Activated T-helper 2 cell treated with anti-CD3 and anti-CD28 coated beads, Interferon-gamma antibody, Interleukin-2, Interleukin-4, amounts not matched to agents 10 μg/mL and 5 μg/mL and 100 μg/mL, durations not matched to agents 14 hours and 24 hours and 36 hours (primary cell): ENCODE measurements around the gene ATPAF2. TPM values are rescaled to one million over a fixed set of nuclear protein-coding genes. Genes with fewer than 3 reads are reported as not detected.

ENCODE experiments used
- DNase-seq: peaks from one replicate; pipeline ENCODE4 v3.0.0; 2021; ENCODE audit warnings: low spot score
- H3K27ac Mint-ChIP-seq: one replicate; pipeline ENCODE4 v1.8.0; 2021; ENCODE audit warnings: mixed read lengths
- H3K27me3 Mint-ChIP-seq: one replicate; pipeline ENCODE4 v1.8.0; 2021; ENCODE audit warnings: low read depth, mixed read lengths
- H3K36me3 Mint-ChIP-seq: one replicate; pipeline ENCODE4 v1.8.0; 2021; ENCODE audit warnings: low read depth, mixed read lengths
- H3K4me1 Mint-ChIP-seq: one replicate; pipeline ENCODE4 v1.8.0; 2021; ENCODE audit warnings: low read depth, mixed read lengths
- H3K4me3 Mint-ChIP-seq: one replicate; pipeline ENCODE4 v1.8.0; 2021; ENCODE audit warnings: low read depth, mild to moderate bottlenecking, moderate library complexity, mixed read lengths
- H3K9me3 Mint-ChIP-seq: one replicate; pipeline ENCODE4 v1.8.0; 2021; ENCODE audit warnings: mixed read lengths
- intact Hi-C: fragments of 100-400 bp; cut with micrococcal nuclease; formaldehyde crosslinking; loops from one replicate; pipeline ENCODE4 v1.15.1; 2023
- total RNA-seq: library from RNA; stranded (reverse); gene quantifications from 2 replicates; pipeline ENCODE4 v1.2.3, GENCODE V29; 2022

ATPAF2 gene
- 29.9 and 31.3 TPM in 2 replicates for total RNA-seq

- H3K9me3 Mint-ChIP-seq: no peaks in the 10 kb centered on the region
- peak; percentile 100 for DNase-seq
- H3K36me3 Mint-ChIP-seq: peaks cover 10% of the 10 kb centered on the region
- intact Hi-C loops: loop anchor here (1.0 to 10.0 kb wide), 6 partner anchors 67 to 448 kb away; partner anchors contain the start of genes ALKBH5, DRC3, PEMT and TOM1L2
- peaks cover 34% of the 10 kb centered on the region for H3K4me1 Mint-ChIP-seq
- peak within 1 kb of the TSS; percentile 87 for H3K27ac Mint-ChIP-seq
- H3K4me3 Mint-ChIP-seq: peak within 1 kb of the TSS; percentile 92
- H3K27me3 Mint-ChIP-seq: no peaks in the 10 kb centered on the region
Observed at GRCh38 chr17:18038861-18039534, at the start of gene ATPAF2, which contains the start of gene GID4. TSS of gene ATPAF2 (minus strand) at chr17:18039168. CDS start at chr17:18039013, 155 bp downstream. TSS of gene GID4 (plus strand) at chr17:18039408. CDS start at chr17:18039465, 57 bp downstream.

- DNase-seq: peak; percentile 85
- Mint-ChIP-seq H3K27ac (peak within 1 kb of the TSS; percentile 97), H3K4me3 (peak within 1 kb of the TSS; percentile 100), H3K27me3 (no peaks in the 10 kb centered on the region), H3K36me3 (peaks cover 18% of the 10 kb centered on the region), H3K4me1 (peaks cover 17% of the 10 kb centered on the region), H3K9me3 (no peaks in the 10 kb centered on the region)
- intact Hi-C loops: loop anchor here (5.0 kb wide), 2 partner anchors 46 to 94 kb away; partner anchors contain the start of gene ALKBH5
Observed at GRCh38 chr17:18087610-18088491, 48.9 kb upstream of the ATPAF2 start, which contains the start of gene DRG2. TSS of gene DRG2 (plus strand) at chr17:18087948. CDS start at chr17:18088024, 76 bp downstream.

GRCh38 chr17:18084256-18084655, 45.3 kb upstream of the ATPAF2 start:
- Mint-ChIP-seq H3K9me3 (no peaks in the 10 kb centered on the region), H3K4me3 (no peak overlapping the region), H3K4me1 (peaks cover 11% of the 10 kb centered on the region), H3K27me3 (peaks cover under 1% of the 10 kb centered on the region), H3K27ac (no peak overlapping the region), H3K36me3 (peaks cover 8% of the 10 kb centered on the region)
- no peak for DNase-seq
- intact Hi-C loops: no loop called here

GRCh38 chr17:18079543-18079942, 40.6 kb upstream of the ATPAF2 start:
- Mint-ChIP-seq H3K4me3 (no peak overlapping the region), H3K9me3 (no peaks in the 10 kb centered on the region)
- intact Hi-C loops: no loop called here

GRCh38 chr17:18076936-18077335, 38.0 kb upstream of the ATPAF2 start:
- Mint-ChIP-seq H3K27ac (no peak overlapping the region), H3K9me3 (no peaks in the 10 kb centered on the region), H3K27me3 (peaks cover 11% of the 10 kb centered on the region), H3K4me3 (no peak overlapping the region), H3K4me1 (peaks cover under 1% of the 10 kb centered on the region), H3K36me3 (no peaks in the 10 kb centered on the region)
- intact Hi-C loops: no loop called here
- DNase-seq: no peak

More at GRCh38 chr17:18079543-18079942, 40.6 kb upstream of the ATPAF2 start:
- peaks cover 9% of the 10 kb centered on the region for H3K27me3 Mint-ChIP-seq
- H3K36me3 Mint-ChIP-seq: no peaks in the 10 kb centered on the region
- no peaks in the 10 kb centered on the region for H3K4me1 Mint-ChIP-seq
- no peak overlapping the region for H3K27ac Mint-ChIP-seq
- DNase-seq: no peak

GRCh38 chr17:18074566-18075272, 35.8 kb upstream of the ATPAF2 start:
- Mint-ChIP-seq H3K4me3 (no peak overlapping the region), H3K4me1 (peaks cover 13% of the 10 kb centered on the region), H3K27me3 (peaks cover 15% of the 10 kb centered on the region), H3K27ac (no peak overlapping the region), H3K9me3 (no peaks in the 10 kb centered on the region), H3K36me3 (no peaks in the 10 kb centered on the region)
- intact Hi-C loops: no loop called here
- no peak for DNase-seq

GRCh38 chr17:18071751-18072150, 32.8 kb upstream of the ATPAF2 start:
- Mint-ChIP-seq H3K4me1 (peaks cover 13% of the 10 kb centered on the region), H3K36me3 (no peaks in the 10 kb centered on the region), H3K4me3 (no peak overlapping the region), H3K9me3 (no peaks in the 10 kb centered on the region), H3K27me3 (peaks cover 12% of the 10 kb centered on the region), H3K27ac (no peak overlapping the region)
- DNase-seq: no peak
- intact Hi-C loops: no loop called here

GRCh38 chr17:18070861-18071340, 31.9 kb upstream of the ATPAF2 start:
- Mint-ChIP-seq H3K4me3 (no peak overlapping the region), H3K27ac (no peak overlapping the region), H3K27me3 (peaks cover 12% of the 10 kb centered on the region), H3K36me3 (no peaks in the 10 kb centered on the region), H3K9me3 (no peaks in the 10 kb centered on the region), H3K4me1 (peaks cover 13% of the 10 kb centered on the region)
- no peak for DNase-seq
- intact Hi-C loops: no loop called here

GRCh38 chr17:18069101-18069500, 30.1 kb upstream of the ATPAF2 start:
- H3K27me3 Mint-ChIP-seq: peaks cover 4% of the 10 kb centered on the region
- H3K27ac Mint-ChIP-seq: no peak overlapping the region
- H3K9me3 Mint-ChIP-seq: no peaks in the 10 kb centered on the region
- DNase-seq: no peak
- no peak overlapping the region for H3K4me3 Mint-ChIP-seq
- H3K4me1 Mint-ChIP-seq: peaks cover 13% of the 10 kb centered on the region
- H3K36me3 Mint-ChIP-seq: peaks cover 11% of the 10 kb centered on the region
- intact Hi-C loops: no loop called here

- Mint-ChIP-seq H3K36me3 (peaks cover 17% of the 10 kb centered on the region), H3K27me3 (peaks cover 4% of the 10 kb centered on the region), H3K4me3 (no peak overlapping the region), H3K27ac (no peak overlapping the region), H3K9me3 (no peaks in the 10 kb centered on the region), H3K4me1 (peaks cover 13% of the 10 kb centered on the region)
- intact Hi-C loops: no loop called here
- no peak for DNase-seq
Observed at GRCh38 chr17:18066866-18067265, 27.9 kb upstream of the ATPAF2 start.

- DNase-seq: no peak
- H3K4me1 Mint-ChIP-seq: peaks cover 8% of the 10 kb centered on the region
- H3K36me3 Mint-ChIP-seq: peaks cover 21% of the 10 kb centered on the region
- no peaks in the 10 kb centered on the region for H3K27me3 Mint-ChIP-seq
- no peaks in the 10 kb centered on the region for H3K9me3 Mint-ChIP-seq
- intact Hi-C loops: no loop called here
- H3K4me3 Mint-ChIP-seq: no peak overlapping the region
- no peak overlapping the region for H3K27ac Mint-ChIP-seq
Observed at GRCh38 chr17:18065546-18065945, 26.6 kb upstream of the ATPAF2 start.

GRCh38 chr17:18064053-18064452, 25.1 kb upstream of the ATPAF2 start:
- H3K27ac Mint-ChIP-seq: no peak overlapping the region
- DNase-seq: no peak
- H3K36me3 Mint-ChIP-seq: peaks cover 28% of the 10 kb centered on the region
- no peak overlapping the region for H3K4me3 Mint-ChIP-seq
- intact Hi-C loops: no loop called here
- no peaks in the 10 kb centered on the region for H3K27me3 Mint-ChIP-seq
- peaks cover 14% of the 10 kb centered on the region for H3K4me1 Mint-ChIP-seq
- H3K9me3 Mint-ChIP-seq: no peaks in the 10 kb centered on the region
